Trophoblast cell (in vitro differentiated cells and primary cell): ENCODE results near the gene KLHDC10.

Experiments
- DNase-seq, 2 donors: peaks; one replicate each; pipeline ENCODE4 v3.0.0-alpha.2; 2016
- H2AFZ ChIP-seq: 2 replicates; pipeline ENCODE4 v1.6.1; 2013; ENCODE audit warnings: low read length, moderate library complexity, mild to moderate bottlenecking; ENCODE audit not compliant: insufficient read depth, poor library complexity
- H2AK5ac ChIP-seq: 2 replicates; pipeline ENCODE4 v1.6.1; 2013; ENCODE audit warnings: mild to moderate bottlenecking, low read length
- H2BK120ac ChIP-seq: 2 replicates; pipeline ENCODE4 v1.6.1; 2013; ENCODE audit warnings: low read length, mild to moderate bottlenecking, moderate library complexity; ENCODE audit not compliant: insufficient read depth, poor library complexity
- H2BK12ac ChIP-seq: 2 replicates; pipeline ENCODE4 v1.6.1; 2013; ENCODE audit warnings: mild to moderate bottlenecking, low read length, moderate library complexity
- H2BK5ac ChIP-seq: 2 replicates; pipeline ENCODE4 v1.6.1; 2013; ENCODE audit warnings: low read length, low read depth, moderate library complexity, mild to moderate bottlenecking; ENCODE audit not compliant: poor library complexity
- H3K14ac ChIP-seq: 2 replicates; pipeline ENCODE4 v1.6.1; 2013; ENCODE audit warnings: mild to moderate bottlenecking, low read length
- H3K18ac ChIP-seq: 2 replicates; pipeline ENCODE4 v1.6.1; 2013; ENCODE audit warnings: mild to moderate bottlenecking, low read length
- H3K23ac ChIP-seq: 2 replicates; pipeline ENCODE4 v1.6.1; 2013; ENCODE audit warnings: low read length
- H3K27ac ChIP-seq: 2 replicates; pipeline ENCODE4 v1.5.1; 2013; ENCODE audit warnings: low read depth, mild to moderate bottlenecking, inconsistent platforms, low read length, moderate library complexity
- H3K27me3 ChIP-seq: 2 replicates; pipeline ENCODE4 v1.6.1; 2013; ENCODE audit warnings: inconsistent platforms, mild to moderate bottlenecking, low read length, moderate library complexity; ENCODE audit not compliant: insufficient read depth
- H3K36me3 ChIP-seq, 2 experiments: 1 replicate in 1 of 2; 2 replicates in 1 of 2; pipeline ENCODE4 v1.6.1; 2013; ENCODE audit warnings: low read length in 2 of 2, mild to moderate bottlenecking in 2 of 2, moderate library complexity in 1 of 2; ENCODE audit not compliant: insufficient read depth in 2 of 2, control insufficient read depth in 1 of 2
- H3K4ac ChIP-seq: 2 replicates; pipeline ENCODE4 v1.6.1; 2013; ENCODE audit warnings: low read depth, mild to moderate bottlenecking, low read length, moderate library complexity
- H3K4me1 ChIP-seq, 2 experiments: 1 replicate in 1 of 2; 2 replicates in 1 of 2; pipeline ENCODE4 v1.6.1; 2013; ENCODE audit warnings: low read length in 2 of 2, mild to moderate bottlenecking in 2 of 2, moderate library complexity in 1 of 2; ENCODE audit not compliant: insufficient read depth in 2 of 2, control insufficient read depth in 1 of 2
- H3K4me2 ChIP-seq: 2 replicates; pipeline ENCODE4 v1.6.1; 2013; ENCODE audit warnings: inconsistent platforms, mild to moderate bottlenecking, low read length, moderate library complexity
- H3K4me3 ChIP-seq: 2 replicates; pipeline ENCODE4 v1.5.1; 2013; ENCODE audit warnings: mild to moderate bottlenecking, low read depth, low read length, inconsistent platforms
- H3K79me1 ChIP-seq: one replicate; pipeline ENCODE4 v1.6.1; 2013; ENCODE audit warnings: low read length
- H3K79me2 ChIP-seq: 2 replicates; pipeline ENCODE4 v1.6.1; 2013; ENCODE audit warnings: low read length, mild to moderate bottlenecking; ENCODE audit not compliant: control insufficient read depth, insufficient read depth, poor library complexity
- H3K9ac ChIP-seq: 2 replicates; pipeline ENCODE4 v1.6.1; 2013; ENCODE audit warnings: mild to moderate bottlenecking, low read length
- H3K9me3 ChIP-seq: 2 replicates; pipeline ENCODE4 v1.6.1; 2013; ENCODE audit warnings: low read depth, mild to moderate bottlenecking, control low read depth, inconsistent platforms, low read length; ENCODE audit not compliant: insufficient read depth
- H4K12ac ChIP-seq: 2 replicates; pipeline ENCODE4 v1.6.1; 2013; ENCODE audit warnings: low read depth, mild to moderate bottlenecking, low read length, moderate library complexity
- H4K8ac ChIP-seq: 2 replicates; pipeline ENCODE4 v1.6.1; 2013; ENCODE audit warnings: low read depth, mild to moderate bottlenecking, low read length, moderate library complexity
- H4K91ac ChIP-seq: one replicate; pipeline ENCODE4 v1.6.1; 2013; ENCODE audit warnings: low read depth, mild to moderate bottlenecking, low read length, moderate library complexity
- WGBS: extraction: QIAGEN DNeasy Blood & Tissue Kit; methylation state at CpG from one replicate; pipeline ENCODE4 v1.1.7; 2013; ENCODE audit warnings: missing lambda C conversion rate; ENCODE audit not compliant: insufficient read length, insufficient coverage; ENCODE audit errors: extremely low coverage; 5-methylcytosine and 5-hydroxymethylcytosine counted together

The KLHDC10 gene

DNA sequence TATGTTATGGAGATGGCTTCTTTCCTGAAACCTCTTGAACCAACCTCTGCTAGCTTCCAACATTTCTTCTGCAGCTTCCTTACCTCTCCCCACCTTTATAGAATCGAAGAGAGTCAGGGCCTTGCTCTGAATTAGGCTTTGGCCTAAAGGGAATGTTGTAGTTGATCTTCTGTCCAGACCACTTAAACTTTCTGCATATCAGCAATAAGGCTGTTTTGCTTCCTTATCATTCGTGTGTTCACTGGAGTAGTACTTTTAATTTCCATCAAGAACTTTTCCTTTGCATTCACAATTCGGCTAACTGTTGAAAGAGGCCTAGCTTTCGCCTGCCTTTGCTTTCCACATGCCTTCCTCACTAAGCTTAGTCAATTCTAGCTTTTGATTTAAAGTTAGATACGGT, 48.0 kb downstream of the KLHDC10 start:
- Histone ChIP-seq H2BK5ac (no peak overlapping the region), H4K91ac (no peak overlapping the region), H2BK12ac (no peak overlapping the region), H3K4me3 (no peak overlapping the region), H3K9ac (no peak overlapping the region), H3K18ac (no peak overlapping the region), H2AFZ (no peak overlapping the region), H3K27ac (no peak overlapping the region), H3K14ac (no peak overlapping the region), H3K4me2 (no peak overlapping the region), H2AK5ac (no peak overlapping the region), H3K79me1 (no peaks in the 10 kb centered on the region), H4K8ac (no peak overlapping the region), H3K9me3 (no peaks in the 10 kb centered on the region), H2BK120ac (no peak overlapping the region), H3K27me3 (no peaks in the 10 kb centered on the region), H3K36me3 (peaks cover 5 to 6% of the 10 kb centered on the region in 2 experiments), H3K23ac (no peak overlapping the region), H4K12ac (no peak overlapping the region), H3K4me1 (peaks cover 0 to 3% of the 10 kb centered on the region in 2 experiments), H3K79me2 (no peaks in the 10 kb centered on the region), H3K4ac (no peak overlapping the region)
- WGBS: no CpG with 5 or more reads among the region's 5 CpGs
- DNase-seq: no peak

GRCh38 chr7:130118801-130119200, 48.5 kb downstream of the KLHDC10 start:
- no peak overlapping the region for H4K12ac ChIP-seq
- no peak overlapping the region for H2BK5ac ChIP-seq
- H3K4me1 ChIP-seq: peaks cover 0 to 3% of the 10 kb centered on the region in 2 experiments
- H3K27me3 ChIP-seq: no peaks in the 10 kb centered on the region
- H2BK120ac ChIP-seq: no peak overlapping the region
- no peaks in the 10 kb centered on the region for H3K9me3 ChIP-seq
- WGBS: no CpG with 5 or more reads among the region's 4 CpGs
- H2AK5ac ChIP-seq: no peak overlapping the region
- H3K4me3 ChIP-seq: no peak overlapping the region
- H3K4ac ChIP-seq: no peak overlapping the region
- no peak overlapping the region for H2AFZ ChIP-seq
- no peak overlapping the region for H3K18ac ChIP-seq
- H3K79me2 ChIP-seq: no peaks in the 10 kb centered on the region
- H4K8ac ChIP-seq: no peak overlapping the region
- H3K4me2 ChIP-seq: no peak overlapping the region
- H3K79me1 ChIP-seq: no peaks in the 10 kb centered on the region
- H3K27ac ChIP-seq: no peak overlapping the region
- H3K36me3 ChIP-seq: peaks cover 5 to 6% of the 10 kb centered on the region in 2 experiments
- H3K14ac ChIP-seq: no peak overlapping the region
- H3K9ac ChIP-seq: no peak overlapping the region
- no peak overlapping the region for H2BK12ac ChIP-seq
- no peak for DNase-seq
- no peak overlapping the region for H4K91ac ChIP-seq
- no peak overlapping the region for H3K23ac ChIP-seq

GRCh38 chr7:130123501-130123900, 53.2 kb downstream of the KLHDC10 start:
- H3K4me3 ChIP-seq: no peak overlapping the region
- H3K9ac ChIP-seq: no peak overlapping the region
- H3K79me1 ChIP-seq: no peaks in the 10 kb centered on the region
- no peak overlapping the region for H3K14ac ChIP-seq
- H2BK120ac ChIP-seq: no peak overlapping the region
- H3K79me2 ChIP-seq: no peaks in the 10 kb centered on the region
- no peak overlapping the region for H4K91ac ChIP-seq
- H3K23ac ChIP-seq: no peak overlapping the region
- no peak overlapping the region for H2BK5ac ChIP-seq
- no peak overlapping the region for H4K8ac ChIP-seq
- H2BK12ac ChIP-seq: no peak overlapping the region
- H3K4me2 ChIP-seq: no peak overlapping the region
- H3K27me3 ChIP-seq: no peaks in the 10 kb centered on the region
- H3K4ac ChIP-seq: no peak overlapping the region
- H2AK5ac ChIP-seq: no peak overlapping the region
- no peak overlapping the region for H3K27ac ChIP-seq
- no peak overlapping the region for H3K18ac ChIP-seq
- no peaks in the 10 kb centered on the region for H3K9me3 ChIP-seq
- no peaks in the 10 kb centered on the region for H3K4me1 ChIP-seq
- DNase-seq: no peak
- H2AFZ ChIP-seq: no peak overlapping the region
- H3K36me3 ChIP-seq: peaks cover 11 to 14% of the 10 kb centered on the region in 2 experiments
- no peak overlapping the region for H4K12ac ChIP-seq

DNA sequence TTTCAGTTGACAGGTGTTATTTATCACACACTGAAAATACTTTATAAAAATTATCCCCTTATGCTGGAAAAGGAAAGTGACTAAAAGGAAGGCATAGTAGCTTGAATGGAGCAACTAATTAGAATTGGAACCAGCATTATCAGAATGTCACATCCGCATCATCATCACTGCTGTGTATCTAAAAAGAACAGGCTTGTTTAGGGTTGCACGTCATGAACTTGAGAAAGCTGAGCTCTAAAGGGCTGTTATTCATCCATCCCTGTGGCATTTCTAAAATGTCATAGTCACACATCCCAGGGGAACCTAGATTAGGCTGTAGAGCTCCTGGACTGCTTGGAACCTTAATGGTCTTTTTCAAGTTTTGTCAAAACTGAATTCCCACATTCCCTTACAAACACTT, 54.4 kb downstream of the KLHDC10 start:
- Histone ChIP-seq H3K79me2 (no peaks in the 10 kb centered on the region), H4K8ac (no peak overlapping the region), H2AFZ (no peak overlapping the region), H2BK12ac (no peak overlapping the region), H3K4me2 (no peak overlapping the region), H3K23ac (no peak overlapping the region), H3K9me3 (no peaks in the 10 kb centered on the region), H3K27ac (no peak overlapping the region), H4K12ac (no peak overlapping the region), H4K91ac (no peak overlapping the region), H2AK5ac (no peak overlapping the region), H3K4me1 (no peaks in the 10 kb centered on the region), H3K79me1 (no peaks in the 10 kb centered on the region), H3K4me3 (no peak overlapping the region), H3K18ac (no peak overlapping the region), H3K14ac (no peak overlapping the region), H3K27me3 (no peaks in the 10 kb centered on the region), H3K9ac (no peak overlapping the region), H2BK120ac (no peak overlapping the region), H3K4ac (no peak overlapping the region), H2BK5ac (no peak overlapping the region), H3K36me3 (peaks cover 11 to 19% of the 10 kb centered on the region in 2 experiments)
- DNase-seq: no peak
- WGBS: no CpG with 5 or more reads among the region's 2 CpGs
